Keratinocyte (primary cell): ENCODE results near the gene CDK10.

ENCODE experiments used
- EZH2 ChIP-seq: IDR thresholded peaks from one replicate; pipeline ENCODE4 v1.6.1; 2012; ENCODE audit warnings: inconsistent platforms, mild to moderate bottlenecking, low read length, moderate library complexity
- TF ChIP-seq, protein P1 (sequence below), 3 experiments: IDR thresholded peaks in 1 of 3; conservative IDR thresholded peaks in 1 of 3; optimal IDR thresholded peaks in 1 of 3; 2 replicates in 2 of 3; 3 replicates in 1 of 3; pipeline versions ENCODE3 to v1.5.1; 2011; ENCODE audit warnings: low read length in 3 of 3, mild to moderate bottlenecking in 3 of 3, moderate library complexity in 2 of 3, control low read depth in 1 of 3, inconsistent platforms in 1 of 3; ENCODE audit not compliant: insufficient read depth in 2 of 3; ENCODE audit errors: extremely low read depth in 1 of 3

DNA sequence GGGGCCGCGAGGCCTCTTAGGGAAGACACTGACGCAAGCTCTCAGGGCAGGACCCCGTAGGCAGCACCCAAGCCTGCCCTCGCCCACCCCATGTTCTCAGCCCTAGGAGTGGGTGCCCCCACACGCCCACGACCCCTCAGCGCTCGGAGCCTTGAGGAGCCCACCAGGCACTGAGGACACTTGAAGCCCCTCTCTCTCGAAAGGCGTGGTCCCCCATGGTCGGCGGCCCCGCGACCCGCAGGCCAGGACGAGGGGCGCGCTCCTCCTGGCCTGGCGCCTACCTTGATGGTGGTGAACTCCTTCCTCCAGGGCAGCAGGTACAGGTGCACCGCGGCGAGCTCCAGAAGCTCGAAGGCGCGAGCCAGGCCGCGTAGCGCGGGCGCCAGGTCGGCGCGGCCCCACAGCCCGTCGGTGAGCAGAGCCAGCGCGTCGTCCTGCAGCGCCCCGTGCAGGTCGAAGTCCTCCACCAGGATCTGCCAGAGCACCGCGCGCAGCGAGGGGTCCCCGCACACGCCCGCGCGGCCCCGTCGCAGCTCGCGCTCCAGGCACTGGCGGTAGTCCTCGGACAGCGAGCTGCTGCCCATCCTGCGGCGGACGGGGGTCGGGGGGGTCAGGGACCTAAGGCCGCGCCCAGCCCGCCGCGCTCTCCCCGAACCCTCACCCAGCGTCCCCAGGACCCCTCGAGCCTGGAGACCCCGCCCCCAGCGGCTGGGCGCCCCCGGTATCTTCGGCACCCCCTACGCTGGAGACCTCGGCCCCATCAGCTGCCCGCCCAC, 14.3 kb downstream of the CDK10 start:
- TF ChIP-seq, protein P1, sequence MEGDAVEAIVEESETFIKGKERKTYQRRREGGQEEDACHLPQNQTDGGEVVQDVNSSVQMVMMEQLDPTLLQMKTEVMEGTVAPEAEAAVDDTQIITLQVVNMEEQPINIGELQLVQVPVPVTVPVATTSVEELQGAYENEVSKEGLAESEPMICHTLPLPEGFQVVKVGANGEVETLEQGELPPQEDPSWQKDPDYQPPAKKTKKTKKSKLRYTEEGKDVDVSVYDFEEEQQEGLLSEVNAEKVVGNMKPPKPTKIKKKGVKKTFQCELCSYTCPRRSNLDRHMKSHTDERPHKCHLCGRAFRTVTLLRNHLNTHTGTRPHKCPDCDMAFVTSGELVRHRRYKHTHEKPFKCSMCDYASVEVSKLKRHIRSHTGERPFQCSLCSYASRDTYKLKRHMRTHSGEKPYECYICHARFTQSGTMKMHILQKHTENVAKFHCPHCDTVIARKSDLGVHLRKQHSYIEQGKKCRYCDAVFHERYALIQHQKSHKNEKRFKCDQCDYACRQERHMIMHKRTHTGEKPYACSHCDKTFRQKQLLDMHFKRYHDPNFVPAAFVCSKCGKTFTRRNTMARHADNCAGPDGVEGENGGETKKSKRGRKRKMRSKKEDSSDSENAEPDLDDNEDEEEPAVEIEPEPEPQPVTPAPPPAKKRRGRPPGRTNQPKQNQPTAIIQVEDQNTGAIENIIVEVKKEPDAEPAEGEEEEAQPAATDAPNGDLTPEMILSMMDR (optimal IDR thresholded peaks at IDR 0.05 in 1 of 3, IDR thresholded peaks at IDR 0.05 in 1 of 3, conservative IDR thresholded peaks at IDR 0.05 in 1 of 3; ENCODE audit: extremely low read depth in 1 of 3, insufficient read depth in 2 of 3, low read length in 3 of 3), result peak; percentile 27 to 57 (median 45)
- TF ChIP-seq EZH2, result no peak
